Panc1 (cell line): ENCODE data around the gene LNPEP. TPM values are rescaled to one million over a fixed set of nuclear protein-coding genes. Genes with fewer than 3 reads are reported as not detected.

Source experiments
- ATAC-seq: fragments of 200-7000 bp; cut with Tn5 transposase; 2 replicates; pipeline ENCODE4 v1.9.1; 2020; ENCODE audit warnings: mild to moderate bottlenecking, moderate library complexity
- BruUV-seq: library from RNA; stranded (reverse); fragments of 400-500 nt; replicated peaks from 2 replicates; lab custom pipeline; 2021; lab: Mats Ljungman, UMichigan
- CTCF ChIA-PET: fragments of 300-600 bp; sonication (Branson Sonifier 250); formaldehyde crosslinking; loops from one replicate; lab custom pipeline; 2022; ENCODE audit warnings: antibody characterized with exemption; lab: Charles Lee
- POLR2A ChIA-PET: fragments of 300-600 bp; sonication (Branson Sonifier 250); formaldehyde crosslinking; loops from one replicate; lab custom pipeline; 2022; ENCODE audit warnings: antibody characterized with exemption; lab: Charles Lee
- DNase-seq: peaks from one replicate; pipeline ENCODE4 v3.0.0-alpha.2; 2010; ENCODE audit warnings: low read depth, low spot score
- H3K27ac ChIP-seq: 2 replicates; pipeline ENCODE4 v1.5.1; 2011; ENCODE audit warnings: mild to moderate bottlenecking, low read length, inconsistent platforms
- H3K27me3 ChIP-seq: fragments of 200-500 bp; sonication (Bioruptor generic); 2 replicates; pipeline ENCODE4 v1.6.0; 2014; ENCODE audit warnings: low read length, inconsistent platforms; ENCODE audit not compliant: control insufficient read depth, insufficient read depth
- H3K36me3 ChIP-seq: fragments of 200-500 bp; sonication (Bioruptor generic); 2 replicates; pipeline ENCODE4 v1.5.1; 2014; ENCODE audit warnings: inconsistent platforms, mild to moderate bottlenecking, low read length, moderate library complexity; ENCODE audit not compliant: control insufficient read depth, insufficient read depth
- H3K4me1 ChIP-seq: 2 replicates; pipeline ENCODE4 v1.5.1; 2011; ENCODE audit warnings: inconsistent platforms, mild to moderate bottlenecking, low read length, moderate library complexity; ENCODE audit not compliant: control insufficient read depth, insufficient read depth
- H3K4me3 ChIP-seq, 2 experiments: 2 replicates each; pipeline ENCODE4 v1.5.1; 2011 to 2012; ENCODE audit warnings: low read depth in 2 of 2, low read length in 2 of 2, mild to moderate bottlenecking in 2 of 2, inconsistent platforms in 1 of 2, moderate library complexity in 1 of 2
- H3K9me3 ChIP-seq: fragments of 200-500 bp; sonication (Bioruptor generic); 2 replicates; pipeline ENCODE4 v1.5.1; 2014; ENCODE audit warnings: low read depth, mild to moderate bottlenecking, inconsistent platforms, low read length, moderate library complexity; ENCODE audit not compliant: control insufficient read depth, insufficient read depth
- CTCF ChIP-seq: fragments of 450-650 bp; IDR thresholded peaks from 2 replicates; pipeline ENCODE4 v1.5.1; 2017; ENCODE audit warnings: mild to moderate bottlenecking
- POLR2AphosphoS5 ChIP-seq: IDR thresholded peaks from 2 replicates; pipeline ENCODE4 v1.6.1; 2012; ENCODE audit warnings: mild to moderate bottlenecking, low read depth, low read length, moderate library complexity
- REST ChIP-seq, 2 experiments: IDR thresholded peaks; 2 replicates each; pipeline ENCODE4 v1.6.1; 2011 to 2012; ENCODE audit warnings: low read depth in 2 of 2, control low read depth in 1 of 2, low read length in 1 of 2, mild to moderate bottlenecking in 1 of 2, moderate library complexity in 1 of 2; ENCODE audit not compliant: insufficient read depth in 1 of 2
- SIN3A ChIP-seq: IDR thresholded peaks from 2 replicates; pipeline ENCODE4 v1.6.1; 2012; ENCODE audit warnings: low read depth, mild to moderate bottlenecking, low read length, moderate library complexity, borderline replicate concordance; ENCODE audit not compliant: insufficient read depth
- TCF7L2 ChIP-seq: IDR thresholded peaks from 2 replicates; pipeline ENCODE4 v1.6.1; 2011; ENCODE audit warnings: mild to moderate bottlenecking, low read depth, low read length, inconsistent platforms
- in situ Hi-C: cut with HindIII; loops from 2 replicates; pipeline ENCODE4 v1.10.0; 2016; ENCODE audit warnings: low sequenced_read_pairs, low pct_unique_long_range_greater_than_20kb
- intact Hi-C: fragments of 100-400 bp; cut with micrococcal nuclease; formaldehyde crosslinking; loops from one replicate; pipeline ENCODE4 v1.10.0; 2022; ENCODE audit not compliant: unreplicated experiment
- total RNA-seq: library from RNA; stranded (reverse); gene quantifications from one replicate; pipeline ENCODE4 v1.2.1, GENCODE V29; 2021; ENCODE audit not compliant: unreplicated experiment

LNPEP gene
- total RNA-seq, 1 experiment from 2014 or later: 46.6 TPM

- CTCF ChIA-PET: no interaction called here
These were observed 129.6 kb downstream of the LNPEP start for GRCh38 chr5:97065475-97065874.

GRCh38 chr5:97067296-97067850 is 131.5 kb downstream of the LNPEP start:
- BruUV-seq: no TSS peak
- intact Hi-C loops: no loop called here
- POLR2A ChIA-PET: no interaction called here
- ATAC-seq (no peak), DNase-seq (no peak)
- Histone ChIP-seq H3K9me3 (no peaks in the 10 kb centered on the region), H3K4me1 (no peaks in the 10 kb centered on the region), H3K4me3 (no peak overlapping the region), H3K36me3 (no peaks in the 10 kb centered on the region), H3K27ac (no peak overlapping the region), H3K27me3 (peaks cover 4% of the 10 kb centered on the region)
- CTCF ChIA-PET: no interaction called here
- in situ Hi-C loops: no loop called here
- TF ChIP-seq REST (IDR thresholded peaks at IDR 0.05; ENCODE audit: insufficient read depth in 1 of 2, low read depth in 2 of 2, low read length in 1 of 2) (no peak), POLR2AphosphoS5 (no peak), TCF7L2 (no peak), SIN3A (no peak), CTCF (no peak)

More at GRCh38 chr5:97065475-97065874, 129.6 kb downstream of the LNPEP start:
- H3K4me3 ChIP-seq: no peak overlapping the region
- H3K4me1 ChIP-seq: no peaks in the 10 kb centered on the region
- TF ChIP-seq REST (IDR thresholded peaks at IDR 0.05; ENCODE audit: insufficient read depth in 1 of 2, low read depth in 2 of 2, low read length in 1 of 2): no peak
- TF ChIP-seq SIN3A: no peak
- no peak for TF ChIP-seq CTCF
- no peak for TF ChIP-seq TCF7L2
- no peak for TF ChIP-seq POLR2AphosphoS5
- no peak for DNase-seq
- H3K27ac ChIP-seq: no peak overlapping the region
- POLR2A ChIA-PET: no interaction called here
- in situ Hi-C loops: no loop called here
- intact Hi-C loops: no loop called here
- BruUV-seq: no TSS peak
- no peaks in the 10 kb centered on the region for H3K9me3 ChIP-seq
- H3K36me3 ChIP-seq: no peaks in the 10 kb centered on the region
- H3K27me3 ChIP-seq: peaks cover 4% of the 10 kb centered on the region
- ATAC-seq: no peak
